SIG-M5 treated with dmso at 0.1 percent for 504 hours (cell line): Measurements from ENCODE around the gene SERPINA9.
"Not testable (repeated sequence)": the region's sequence is repeated elsewhere in the genome, so short reads cannot be mapped to it uniquely, and the experiment has no call there.

Source experiments
- DNase-seq: peaks from one replicate; lab custom pipeline; 2025; ENCODE audit not compliant: unreplicated experiment; lab: John Stamatoyannopoulos, UW

The SERPINA9 gene

GRCh38 chr14:94476023-94476422 lies at the start of gene SERPINA9:
Gene SERPINA9 (minus strand): TSS chr14:94476197. CDS start chr14:94469840, 6,357 bp downstream.
- DNase-seq, result no peak

GRCh38 chr14:94524093-94524492 lies 48.1 kb upstream of the SERPINA9 start:
- DNase-seq, result no peak

GRCh38 chr14:94523265-94523664 lies 47.3 kb upstream of the SERPINA9 start:
- no peak for DNase-seq

GRCh38 chr14:94522115-94522724 lies 46.2 kb upstream of the SERPINA9 start:
- DNase-seq, result no peak

GRCh38 chr14:94521375-94522114 lies 45.5 kb upstream of the SERPINA9 start:
- no peak for DNase-seq

- DNase-seq, result no peak
These were observed 41.8 kb upstream of the SERPINA9 start for GRCh38 chr14:94517641-94518257.

GRCh38 chr14:94517248-94517640 lies 41.2 kb upstream of the SERPINA9 start:
- DNase-seq, result no peak

- DNase-seq, result no peak
These were observed 39.9 kb upstream of the SERPINA9 start for GRCh38 chr14:94515856-94516255.

- no peak for DNase-seq
These were observed 39.4 kb upstream of the SERPINA9 start for GRCh38 chr14:94515426-94515825.

- DNase-seq, result no peak
These were observed 38.4 kb upstream of the SERPINA9 start for GRCh38 chr14:94514351-94514750.

- not testable (repeated sequence) for DNase-seq
These were observed 34.5 kb upstream of the SERPINA9 start for GRCh38 chr14:94510481-94510880.

- no peak for DNase-seq
These were observed 33.4 kb upstream of the SERPINA9 start, which contains the start of gene SERPINA12 for GRCh38 chr14:94509356-94509755. Gene SERPINA12 (minus strand): TSS chr14:94509469. CDS start chr14:94498397, 11,072 bp downstream.

GRCh38 chr14:94505641-94506040 lies 29.6 kb upstream of the SERPINA9 start:
- DNase-seq, result no peak

GRCh38 chr14:94505206-94505605 lies 29.2 kb upstream of the SERPINA9 start:
- no peak for DNase-seq

GRCh38 chr14:94501588-94502516 lies 25.9 kb upstream of the SERPINA9 start:
- DNase-seq, result no peak

GRCh38 chr14:94500264-94500663 lies 24.3 kb upstream of the SERPINA9 start:
- DNase-seq, result no peak

- no peak for DNase-seq
These were observed 23.7 kb upstream of the SERPINA9 start for GRCh38 chr14:94499673-94500072.

- no peak for DNase-seq
These were observed 22.2 kb upstream of the SERPINA9 start for GRCh38 chr14:94498215-94498614.

GRCh38 chr14:94494085-94494484 lies 18.1 kb upstream of the SERPINA9 start:
- no peak for DNase-seq

- no peak for DNase-seq
These were observed 15.5 kb upstream of the SERPINA9 start for GRCh38 chr14:94491511-94491910.

GRCh38 chr14:94489336-94489735 lies 13.3 kb upstream of the SERPINA9 start:
- no peak for DNase-seq
